Cardiac muscle cell (in vitro differentiated cells and primary cell): ENCODE measurements around the gene TNS1. TPM values are rescaled to one million over a fixed set of nuclear protein-coding genes. Genes with fewer than 3 reads are reported as not detected.

Source experiments
- DNase-seq, 2 donors: peaks; one replicate each; pipeline versions ENCODE4 v3.0.0 to v3.0.0-alpha.2; 2010 to 2017; ENCODE audit warnings: low read depth in 1 of 2, low spot score in 1 of 2
- H3K27ac ChIP-seq: fragments of 200-600 bp; sonication (generic); 2 replicates; pipeline ENCODE4 v1.5.1; 2016
- H3K27me3 ChIP-seq: fragments of 200-600 bp; sonication (generic); 2 replicates; pipeline ENCODE4 v1.6.0; 2016; ENCODE audit warnings: control low read depth
- H3K36me3 ChIP-seq: fragments of 200-600 bp; sonication (generic); 2 replicates; pipeline ENCODE4 v1.5.1; 2016; ENCODE audit warnings: control low read depth
- H3K4me1 ChIP-seq: fragments of 200-600 bp; sonication (generic); 2 replicates; pipeline ENCODE4 v1.8.1; 2017; ENCODE audit warnings: low read depth, mild to moderate bottlenecking, mixed run types
- H3K4me3 ChIP-seq: fragments of 200-600 bp; sonication (generic); 2 replicates; pipeline ENCODE4 v1.5.1; 2016; ENCODE audit warnings: mild to moderate bottlenecking
- H3K9me3 ChIP-seq: fragments of 200-600 bp; sonication (generic); 2 replicates; pipeline ENCODE4 v1.5.1; 2017; ENCODE audit warnings: low read depth, mild to moderate bottlenecking, control low read depth
- polyA plus RNA-seq: library from polyadenylated mRNA; unstranded; fragments of >200 nt; fragmentation: Nextera tagmentation; extraction: Ambion mirVana; gene quantifications from 2 replicates; pipeline ENCODE4 v1.2.1, GENCODE V29; 2016
- total RNA-seq: library from RNA; depleted of rRNA; stranded (reverse); fragments of >200 nt; gene quantifications from 2 replicates; pipeline ENCODE4 v1.2.3, GENCODE V29; 2016
- TF ChIP-seq, protein P1 (sequence below): IDR thresholded peaks from 2 replicates; pipeline ENCODE4 v1.5.1; 2012; ENCODE audit warnings: low read depth, mild to moderate bottlenecking, low read length

The TNS1 gene
- total and polyA plus RNA-seq, 2 experiments from 2014 or later = 16.7 to 44.3 TPM

DNA sequence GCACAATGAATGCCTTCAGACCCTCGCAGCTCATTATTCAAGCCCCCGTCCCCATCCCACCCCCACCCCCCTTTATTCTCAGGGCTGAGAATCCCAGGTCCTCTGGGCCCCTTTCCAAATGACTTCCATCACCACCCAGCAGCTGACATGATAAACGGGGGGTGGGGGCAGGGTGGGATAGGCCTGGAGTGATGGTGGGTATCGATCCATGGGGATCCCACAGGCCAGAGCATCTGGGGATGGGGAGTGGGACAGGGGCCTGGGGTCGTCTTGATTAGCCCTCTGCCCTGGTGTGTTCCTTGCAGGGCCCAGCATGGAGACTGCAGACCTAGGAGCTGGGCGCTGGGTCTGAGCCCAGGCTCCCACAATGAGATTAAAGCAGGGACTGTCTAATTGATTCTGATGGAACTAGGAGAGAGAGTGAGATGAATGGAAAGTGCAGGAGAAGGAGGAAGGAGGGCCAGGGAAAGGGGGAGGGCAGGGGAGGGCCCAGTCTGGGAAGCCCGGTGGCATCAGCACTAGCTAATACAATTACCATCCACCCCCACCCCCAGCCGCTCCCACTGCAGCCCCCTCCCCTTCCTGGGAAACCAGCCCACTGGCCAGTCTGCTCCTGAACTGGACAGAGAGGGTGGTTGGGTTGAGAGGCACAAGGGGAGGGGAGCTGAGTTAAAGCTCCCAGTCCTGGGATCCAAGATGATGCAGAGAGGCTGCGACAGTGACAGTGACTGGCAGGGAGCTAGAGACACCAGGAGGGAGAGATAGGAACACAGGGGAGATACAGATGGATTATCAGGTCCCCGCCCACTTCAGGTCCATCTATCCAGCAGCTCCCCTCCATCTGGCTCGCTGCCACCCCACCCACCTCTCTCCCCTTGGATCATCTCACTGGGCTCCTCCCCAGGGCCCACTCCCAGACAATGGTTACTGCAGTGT is 13.1 kb upstream of the TNS1 start:
- Histone ChIP-seq H3K27ac (no peak overlapping the region), H3K36me3 (no peaks in the 10 kb centered on the region), H3K4me1 (no peaks in the 10 kb centered on the region), H3K27me3 (peaks cover 18% of the 10 kb centered on the region), H3K9me3 (no peaks in the 10 kb centered on the region), H3K4me3 (no peak overlapping the region)
- TF ChIP-seq, protein P1, sequence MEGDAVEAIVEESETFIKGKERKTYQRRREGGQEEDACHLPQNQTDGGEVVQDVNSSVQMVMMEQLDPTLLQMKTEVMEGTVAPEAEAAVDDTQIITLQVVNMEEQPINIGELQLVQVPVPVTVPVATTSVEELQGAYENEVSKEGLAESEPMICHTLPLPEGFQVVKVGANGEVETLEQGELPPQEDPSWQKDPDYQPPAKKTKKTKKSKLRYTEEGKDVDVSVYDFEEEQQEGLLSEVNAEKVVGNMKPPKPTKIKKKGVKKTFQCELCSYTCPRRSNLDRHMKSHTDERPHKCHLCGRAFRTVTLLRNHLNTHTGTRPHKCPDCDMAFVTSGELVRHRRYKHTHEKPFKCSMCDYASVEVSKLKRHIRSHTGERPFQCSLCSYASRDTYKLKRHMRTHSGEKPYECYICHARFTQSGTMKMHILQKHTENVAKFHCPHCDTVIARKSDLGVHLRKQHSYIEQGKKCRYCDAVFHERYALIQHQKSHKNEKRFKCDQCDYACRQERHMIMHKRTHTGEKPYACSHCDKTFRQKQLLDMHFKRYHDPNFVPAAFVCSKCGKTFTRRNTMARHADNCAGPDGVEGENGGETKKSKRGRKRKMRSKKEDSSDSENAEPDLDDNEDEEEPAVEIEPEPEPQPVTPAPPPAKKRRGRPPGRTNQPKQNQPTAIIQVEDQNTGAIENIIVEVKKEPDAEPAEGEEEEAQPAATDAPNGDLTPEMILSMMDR = no peak
- DNase-seq = no peak

DNA sequence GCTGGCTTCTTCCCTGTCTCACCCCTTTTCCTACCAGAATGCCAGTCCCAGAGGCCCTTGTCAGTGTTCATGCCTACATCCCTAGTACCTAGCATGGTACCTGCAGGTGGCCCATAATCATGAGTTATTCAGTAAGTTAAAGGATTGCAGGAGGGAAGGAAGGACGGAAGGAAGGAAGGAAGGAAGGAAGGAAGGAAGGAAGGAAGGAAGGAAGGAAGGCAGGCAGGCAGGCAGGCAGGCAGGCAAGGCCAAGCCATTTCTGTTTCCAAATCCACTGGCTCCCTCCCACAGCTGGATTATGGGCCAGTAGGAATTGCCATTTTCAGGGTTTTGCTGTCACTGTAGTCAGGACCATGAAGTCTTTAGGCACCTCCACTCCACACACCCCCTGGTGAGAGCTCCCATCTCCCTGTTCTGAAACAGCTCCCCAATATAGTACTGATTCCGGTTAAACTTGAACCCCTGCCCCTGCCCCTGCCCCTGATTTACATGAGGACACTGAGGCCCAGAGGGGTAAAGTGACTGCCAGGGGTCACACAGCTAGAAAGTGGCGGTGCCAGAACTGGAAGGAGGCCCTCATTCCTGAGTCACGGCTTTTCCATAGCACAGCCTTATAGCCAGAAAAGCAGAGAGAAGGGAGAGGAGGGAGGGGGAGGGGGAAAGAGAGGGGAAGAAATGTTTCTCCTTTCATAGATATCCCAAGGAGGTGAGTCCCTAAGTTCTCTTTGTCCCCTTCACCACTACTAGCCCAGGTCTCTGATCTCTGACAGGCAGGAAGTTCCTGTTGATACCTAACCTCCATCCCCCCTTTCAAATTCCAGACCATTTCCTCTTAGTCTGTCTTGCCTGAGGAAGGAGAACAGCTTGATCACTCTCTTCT is 12.2 kb upstream of the TNS1 start:
- DNase-seq = peak in 1 of 2 donors; percentile 35
- H3K27me3 ChIP-seq = peaks cover 27% of the 10 kb centered on the region
- no peaks in the 10 kb centered on the region for H3K4me1 ChIP-seq
- no peak overlapping the region for H3K4me3 ChIP-seq
- H3K9me3 ChIP-seq = no peaks in the 10 kb centered on the region
- TF ChIP-seq, protein P1 = no peak
- no peaks in the 10 kb centered on the region for H3K36me3 ChIP-seq
- no peak overlapping the region for H3K27ac ChIP-seq

DNA sequence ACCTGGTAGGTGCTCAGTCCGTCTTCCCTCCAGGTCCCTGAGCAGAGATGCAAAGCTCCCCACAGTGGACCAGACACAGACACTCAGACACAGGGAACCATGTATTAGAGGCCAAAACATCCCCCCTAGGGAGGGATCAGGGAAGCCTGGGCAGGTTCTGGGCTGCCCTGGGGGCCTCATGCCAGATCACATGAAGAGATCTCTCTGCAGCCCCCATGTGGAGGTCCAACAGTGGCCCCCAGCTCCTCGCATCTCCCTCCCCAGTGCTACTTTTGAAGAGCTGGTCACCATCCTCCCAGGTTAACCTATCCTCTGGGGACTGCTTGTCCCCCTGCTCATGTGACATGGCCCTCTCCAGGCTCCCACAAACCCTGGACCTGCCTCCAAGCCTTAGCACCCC is 10.5 kb upstream of the TNS1 start:
- peaks cover 44% of the 10 kb centered on the region for H3K27me3 ChIP-seq
- TF ChIP-seq, protein P1 = no peak
- H3K27ac ChIP-seq = no peak overlapping the region
- H3K9me3 ChIP-seq = no peaks in the 10 kb centered on the region
- H3K4me1 ChIP-seq = no peaks in the 10 kb centered on the region
- no peak for DNase-seq
- no peaks in the 10 kb centered on the region for H3K36me3 ChIP-seq
- H3K4me3 ChIP-seq = no peak overlapping the region

DNA sequence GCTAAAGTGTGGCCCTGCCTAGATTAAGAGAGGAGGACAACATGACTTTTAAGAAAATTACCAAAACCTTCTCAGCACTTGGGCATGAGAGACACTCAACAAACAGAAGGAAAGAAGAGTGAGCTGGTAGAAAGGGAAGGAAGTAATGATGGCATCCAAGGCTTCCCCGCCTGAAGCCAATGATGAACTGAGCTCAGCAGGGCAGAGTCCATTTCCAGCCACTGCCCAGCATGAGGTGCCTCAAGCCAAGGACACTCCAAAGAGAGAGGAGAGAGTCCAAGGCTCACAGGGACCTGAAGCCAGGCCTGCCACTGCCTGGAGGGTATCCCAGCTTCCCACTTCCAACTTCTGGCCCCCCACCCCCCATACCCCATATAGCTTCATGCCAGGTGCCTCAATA is 9.5 kb upstream of the TNS1 start:
- H3K36me3 ChIP-seq = no peaks in the 10 kb centered on the region
- H3K4me1 ChIP-seq = no peaks in the 10 kb centered on the region
- no peak overlapping the region for H3K27ac ChIP-seq
- no peak for DNase-seq
- H3K4me3 ChIP-seq = no peak overlapping the region
- H3K27me3 ChIP-seq = peaks cover 49% of the 10 kb centered on the region
- TF ChIP-seq, protein P1 = no peak
- no peaks in the 10 kb centered on the region for H3K9me3 ChIP-seq

DNA sequence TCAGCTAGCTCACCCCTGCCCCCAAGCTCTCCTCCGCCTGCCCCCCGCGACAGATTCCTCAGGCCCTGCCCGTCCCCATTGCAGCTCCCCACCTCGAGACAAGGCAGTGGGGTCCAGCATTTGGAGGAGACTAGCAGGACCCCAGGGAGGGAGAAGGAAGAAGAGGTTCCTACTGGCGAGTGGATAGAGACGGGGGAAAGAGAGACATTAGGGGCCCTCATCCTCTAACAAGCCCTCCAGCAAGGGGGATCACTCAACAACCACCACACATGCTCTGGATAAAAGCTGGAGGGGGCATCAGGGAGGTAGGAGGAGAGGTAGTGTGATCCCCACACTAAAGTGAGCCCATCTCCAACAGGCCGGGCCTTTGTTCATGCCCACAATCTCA is 8.9 kb upstream of the TNS1 start:
- H3K4me1 ChIP-seq = no peaks in the 10 kb centered on the region
- H3K36me3 ChIP-seq = no peaks in the 10 kb centered on the region
- no peaks in the 10 kb centered on the region for H3K9me3 ChIP-seq
- H3K27me3 ChIP-seq = peaks cover 49% of the 10 kb centered on the region
- H3K27ac ChIP-seq = no peak overlapping the region
- TF ChIP-seq, protein P1 = no peak
- no peak for DNase-seq
- H3K4me3 ChIP-seq = no peak overlapping the region
